Activated CD4-positive, alpha-beta T cell treated with anti-CD3 and anti-CD28 coated beads for 36 hours (primary cell): ENCODE results near the gene VN1R4. TPM values are rescaled to one million over a fixed set of nuclear protein-coding genes. Genes with fewer than 3 reads are reported as not detected.
"Not testable (repeated sequence)": the region's sequence is repeated elsewhere in the genome, so short reads cannot be mapped to it uniquely, and the experiment has no call there.

Experiments
- ATAC-seq: fragments of 200-7000 bp; cut with Tn5 transposase; one replicate; pipeline ENCODE4 v1.10.0; 2021; ENCODE audit warnings: mild to moderate bottlenecking, moderate library complexity
- CTCF ChIA-PET: fragments of 350-600 bp; sonication (Branson Sonifier 250); formaldehyde crosslinking; loops from one replicate; lab custom pipeline; 2021; ENCODE audit warnings: antibody characterized with exemption; lab: Charles Lee
- POLR2A ChIA-PET: fragments of 350-600 bp; sonication (Branson Sonifier 250); formaldehyde crosslinking; loops from one replicate; lab custom pipeline; 2021; ENCODE audit warnings: antibody characterized with exemption, inconsistent platforms; lab: Charles Lee
- DNase-seq: peaks from one replicate; pipeline ENCODE4 v3.0.0-alpha.2; 2020
- H3K27ac Mint-ChIP-seq: one replicate; pipeline ENCODE4 v1.8.0; 2021; ENCODE audit warnings: mixed read lengths
- H3K27me3 Mint-ChIP-seq: one replicate; pipeline ENCODE4 v1.8.0; 2021; ENCODE audit warnings: mixed read lengths
- H3K36me3 Mint-ChIP-seq: one replicate; pipeline ENCODE4 v1.8.0; 2021; ENCODE audit warnings: low read depth, mixed read lengths
- H3K4me1 Mint-ChIP-seq: one replicate; pipeline ENCODE4 v1.8.0; 2021; ENCODE audit warnings: mixed read lengths
- H3K4me3 Mint-ChIP-seq: one replicate; pipeline ENCODE4 v1.8.0; 2021; ENCODE audit warnings: mild to moderate bottlenecking, moderate library complexity, mixed read lengths
- H3K9me3 Mint-ChIP-seq: one replicate; pipeline ENCODE4 v1.8.0; 2021; ENCODE audit warnings: low read depth, mixed read lengths
- intact Hi-C, 2 experiments: fragments of 100-400 bp; cut with DNase I in 1 of 2; cut with micrococcal nuclease in 1 of 2; formaldehyde crosslinking; loops; one replicate each; pipeline versions ENCODE4 v1.14.2 to v1.15.1; 2022 to 2024; cut with DNase I, micrococcal nuclease
- total RNA-seq, 2 experiments: library from RNA; stranded (reverse); gene quantifications; one replicate each; pipeline ENCODE4 v1.2.3, GENCODE V29; 2021

VN1R4 gene
- not detected for total RNA-seq

GRCh38 chr19:53267623-53268022, at the start of gene VN1R4:
Gene VN1R4, minus strand, starts transcription at chr19:53267723. Its CDS starts 58 bp downstream, at chr19:53267665.
- peaks cover 11% of the 10 kb centered on the region for H3K27me3 Mint-ChIP-seq
- H3K4me3 Mint-ChIP-seq, H3K36me3 Mint-ChIP-seq, H3K27ac Mint-ChIP-seq, H3K4me1 Mint-ChIP-seq, DNase-seq, ATAC-seq, intact Hi-C loops, CTCF ChIA-PET, POLR2A ChIA-PET: not testable (repeated sequence)
- peaks cover 42% of the 10 kb centered on the region for H3K9me3 Mint-ChIP-seq

GRCh38 chr19:53311897-53312296, 44.4 kb upstream of the VN1R4 start:
- Mint-ChIP-seq H3K36me3 (peaks cover 3% of the 10 kb centered on the region), H3K27ac (no peak overlapping the region), H3K9me3 (peaks cover 22% of the 10 kb centered on the region), H3K27me3 (peaks cover 26% of the 10 kb centered on the region), H3K4me3 (no peak overlapping the region), H3K4me1 (no peaks in the 10 kb centered on the region)
- intact Hi-C loops, result no loop called here
- CTCF ChIA-PET, result interaction anchor here (0.5 kb wide), 1 partner anchor 457 kb away, joined by 4 read pairs; no protein-coding TSS in a partner anchor
- no peak for ATAC-seq
- DNase-seq, result no peak
- POLR2A ChIA-PET, result no interaction called here

- no peak overlapping the region for H3K4me3 Mint-ChIP-seq
- no peaks in the 10 kb centered on the region for H3K4me1 Mint-ChIP-seq
- peaks cover 3% of the 10 kb centered on the region for H3K36me3 Mint-ChIP-seq
- CTCF ChIA-PET, result interaction anchor here (0.6 kb wide), 1 partner anchor 210 kb away, joined by 3 read pairs; no protein-coding TSS in a partner anchor
- H3K27ac Mint-ChIP-seq, result no peak overlapping the region
- POLR2A ChIA-PET, result no interaction called here
- intact Hi-C loops, result no loop called here
- ATAC-seq (no peak), DNase-seq (no peak)
- H3K27me3 Mint-ChIP-seq, result peaks cover 28% of the 10 kb centered on the region
- H3K9me3 Mint-ChIP-seq, result peaks cover 22% of the 10 kb centered on the region
Measured at GRCh38 chr19:53311044-53311443, 43.5 kb upstream of the VN1R4 start.

- Mint-ChIP-seq H3K27ac (no peak overlapping the region), H3K36me3 (peaks cover 3% of the 10 kb centered on the region), H3K4me1 (no peaks in the 10 kb centered on the region), H3K27me3 (peaks cover 18% of the 10 kb centered on the region), H3K9me3 (peaks cover 14% of the 10 kb centered on the region), H3K4me3 (no peak overlapping the region)
- DNase-seq, result peak; percentile 50
- ATAC-seq, result no peak
- intact Hi-C loops, result loop anchor here in 1 of 2 experiments (10.0 kb wide), 1 partner anchor 436 kb away; no protein-coding TSS in a partner anchor
- ChIA-PET POLR2A (no interaction called here), CTCF (no interaction called here)
Measured at GRCh38 chr19:53308339-53308811, 40.9 kb upstream of the VN1R4 start.

- ATAC-seq, H3K4me3 Mint-ChIP-seq, H3K36me3 Mint-ChIP-seq, H3K4me1 Mint-ChIP-seq, CTCF ChIA-PET, POLR2A ChIA-PET, H3K9me3 Mint-ChIP-seq, H3K27ac Mint-ChIP-seq, H3K27me3 Mint-ChIP-seq: not testable (repeated sequence)
- peak; percentile 10 for DNase-seq
- intact Hi-C loops, result loop anchor here in 1 of 2 experiments (10.0 kb wide), 1 partner anchor 443 kb away; no protein-coding TSS in a partner anchor
Measured at GRCh38 chr19:53301341-53301740, 33.8 kb upstream of the VN1R4 start.

- Mint-ChIP-seq H3K4me1 (no peaks in the 10 kb centered on the region), H3K36me3 (peaks cover 1% of the 10 kb centered on the region), H3K9me3 (peaks cover 31% of the 10 kb centered on the region), H3K27ac (no peak overlapping the region), H3K4me3 (no peak overlapping the region), H3K27me3 (no peaks in the 10 kb centered on the region)
- POLR2A ChIA-PET, result no interaction called here
- DNase-seq, result no peak
- ATAC-seq, result no peak
- intact Hi-C loops, result no loop called here
- CTCF ChIA-PET, result no interaction called here
Measured at GRCh38 chr19:53294786-53295441, 27.4 kb upstream of the VN1R4 start.

- H3K27ac Mint-ChIP-seq, result no peak overlapping the region
- POLR2A ChIA-PET, result no interaction called here
- no peaks in the 10 kb centered on the region for H3K4me1 Mint-ChIP-seq
- intact Hi-C loops, result no loop called here
- peaks cover 31% of the 10 kb centered on the region for H3K9me3 Mint-ChIP-seq
- H3K36me3 Mint-ChIP-seq, result peaks cover 1% of the 10 kb centered on the region
- DNase-seq (no peak), ATAC-seq (no peak)
- CTCF ChIA-PET, result no interaction called here
- no peak overlapping the region for H3K4me3 Mint-ChIP-seq
- H3K27me3 Mint-ChIP-seq, result no peaks in the 10 kb centered on the region
Measured at GRCh38 chr19:53290758-53291549, 23.4 kb upstream of the VN1R4 start.

GRCh38 chr19:53285087-53285486, 17.6 kb upstream of the VN1R4 start:
- H3K27me3 Mint-ChIP-seq, result no peaks in the 10 kb centered on the region
- no peaks in the 10 kb centered on the region for H3K36me3 Mint-ChIP-seq
- no peak for DNase-seq
- H3K27ac Mint-ChIP-seq, result no peak overlapping the region
- ChIA-PET POLR2A (no interaction called here), CTCF (no interaction called here)
- no peak for ATAC-seq
- H3K9me3 Mint-ChIP-seq, result peaks cover 8% of the 10 kb centered on the region
- H3K4me3 Mint-ChIP-seq, result no peak overlapping the region
- intact Hi-C loops, result loop anchor here in 1 of 2 experiments (10.0 kb wide), 1 partner anchor 1800 kb away; no protein-coding TSS in a partner anchor
- no peaks in the 10 kb centered on the region for H3K4me1 Mint-ChIP-seq

GRCh38 chr19:53281947-53282346, 14.4 kb upstream of the VN1R4 start:
- H3K36me3 Mint-ChIP-seq, H3K27me3 Mint-ChIP-seq, H3K27ac Mint-ChIP-seq, CTCF ChIA-PET, ATAC-seq, H3K4me1 Mint-ChIP-seq, POLR2A ChIA-PET, H3K4me3 Mint-ChIP-seq: not testable (repeated sequence)
- H3K9me3 Mint-ChIP-seq, result peaks cover 10% of the 10 kb centered on the region
- intact Hi-C loops, result loop anchor here in 1 of 2 experiments (10.0 kb wide), 1 partner anchor 1797 kb away; no protein-coding TSS in a partner anchor
- DNase-seq, result peak; percentile 42

GRCh38 chr19:53275480-53275879, 8.0 kb upstream of the VN1R4 start:
- DNase-seq (no peak), ATAC-seq (no peak)
- ChIA-PET CTCF (no interaction called here), POLR2A (no interaction called here)
- H3K4me3 Mint-ChIP-seq, result no peak overlapping the region
- H3K9me3 Mint-ChIP-seq, result peaks cover 34% of the 10 kb centered on the region
- peaks cover 12% of the 10 kb centered on the region for H3K27me3 Mint-ChIP-seq
- H3K36me3 Mint-ChIP-seq, result no peaks in the 10 kb centered on the region
- H3K27ac Mint-ChIP-seq, result no peak overlapping the region
- intact Hi-C loops, result no loop called here
- H3K4me1 Mint-ChIP-seq, result no peaks in the 10 kb centered on the region

GRCh38 chr19:53272044-53272443, 4.5 kb upstream of the VN1R4 start:
- H3K27me3 Mint-ChIP-seq, result peaks cover 8% of the 10 kb centered on the region
- no peaks in the 10 kb centered on the region for H3K4me1 Mint-ChIP-seq
- peaks cover 33% of the 10 kb centered on the region for H3K9me3 Mint-ChIP-seq
- no peak overlapping the region for H3K4me3 Mint-ChIP-seq
- ATAC-seq (no peak), DNase-seq (no peak)
- ChIA-PET CTCF (no interaction called here), POLR2A (no interaction called here)
- H3K36me3 Mint-ChIP-seq, result no peaks in the 10 kb centered on the region
- intact Hi-C loops, result no loop called here
- H3K27ac Mint-ChIP-seq, result no peak overlapping the region
